HT1080 (cell line): ENCODE results near the gene TEX38. TPM values are rescaled to one million over a fixed set of nuclear protein-coding genes. Genes with fewer than 3 reads are reported as not detected.
A peak's percentile ranks its signal among the peaks of the same experiment; 100 is the strongest.
"Not testable (repeated sequence)": the region's sequence is repeated elsewhere in the genome, so short reads cannot be mapped to it uniquely, and the experiment has no call there.

ENCODE experiments used
- DNase-seq: peaks from one replicate; pipeline ENCODE4 v3.0.0-alpha.2; 2015; ENCODE audit warnings: low read depth
- polyA plus RNA-seq, 2 experiments: library from polyadenylated mRNA; depleted of rRNA; stranded (reverse); fragments of >200 nt; gene quantifications; 2 replicates each; pipeline ENCODE4 v1.2.3, GENCODE V29; 2015
- total RNA-seq: library from RNA; depleted of rRNA; stranded (reverse); fragments of >200 nt; shearing (Covaris generic); gene quantifications from 2 replicates; pipeline ENCODE4 v1.2.3, GENCODE V29; 2014; rRNA removed

The TEX38 gene
- total RNA-seq = not detected in 2 replicates
- polyA plus RNA-seq (2015; cell fraction: cytosol; rRNA removed) = 0.22 TPM in 1 of 2 replicates, not detected in the other
- polyA plus RNA-seq (2015; cell fraction: nucleus; rRNA removed) = 0.34 TPM in 1 of 2 replicates, not detected in the other

GRCh38 chr1:46671554-46671953 lies at the start of gene TEX38:
Gene TEX38, plus strand, starts transcription at chr1:46671854. Its CDS starts 81 bp downstream, at chr1:46671935.
- DNase-seq = no peak

- DNase-seq = peak; percentile 50
These were observed 49.7 kb upstream of the TEX38 start for GRCh38 chr1:46621930-46622329.

- peak; percentile 49 for DNase-seq
These were observed 49.3 kb upstream of the TEX38 start for GRCh38 chr1:46622344-46622743.

GRCh38 chr1:46623743-46624644 lies 47.7 kb upstream of the TEX38 start:
- DNase-seq = no peak

- DNase-seq = no peak
These were observed 40.9 kb upstream of the TEX38 start for GRCh38 chr1:46630719-46631118.

GRCh38 chr1:46635205-46635604 lies 36.4 kb upstream of the TEX38 start:
- no peak for DNase-seq

GRCh38 chr1:46637444-46638083 lies 34.1 kb upstream of the TEX38 start:
- DNase-seq = no peak

- no peak for DNase-seq
These were observed 32.7 kb upstream of the TEX38 start for GRCh38 chr1:46638921-46639320.

GRCh38 chr1:46639547-46639946 lies 32.1 kb upstream of the TEX38 start:
- DNase-seq = no peak

- no peak for DNase-seq
These were observed 29.5 kb upstream of the TEX38 start for GRCh38 chr1:46642115-46642680.

GRCh38 chr1:46643368-46643775 lies 28.3 kb upstream of the TEX38 start:
- DNase-seq = peak; percentile 81

GRCh38 chr1:46645815-46646214 lies 25.8 kb upstream of the TEX38 start:
- no peak for DNase-seq

- DNase-seq = no peak
These were observed 25.3 kb upstream of the TEX38 start for GRCh38 chr1:46646331-46646730.

GRCh38 chr1:46646844-46647243 lies 24.8 kb upstream of the TEX38 start:
- no peak for DNase-seq

GRCh38 chr1:46647611-46648010 lies 24.0 kb upstream of the TEX38 start:
- DNase-seq = no peak

- no peak for DNase-seq
These were observed 21.9 kb upstream of the TEX38 start for GRCh38 chr1:46649764-46650163.

- no peak for DNase-seq
These were observed 21.2 kb upstream of the TEX38 start for GRCh38 chr1:46650491-46650890.

- not testable (repeated sequence) for DNase-seq
These were observed 20.5 kb upstream of the TEX38 start for GRCh38 chr1:46651152-46651551.

GRCh38 chr1:46652321-46653100 lies 19.1 kb upstream of the TEX38 start:
- no peak for DNase-seq

- DNase-seq = no peak
These were observed 18.2 kb upstream of the TEX38 start for GRCh38 chr1:46653405-46653958.

- DNase-seq = no peak
These were observed 17.6 kb upstream of the TEX38 start for GRCh38 chr1:46654012-46654411.
